Prostate gland (tissue), 2 donors: Measurements from ENCODE around the gene FGFRL1.

Source experiments
- CTCF ChIP-seq, 4 experiments: fragments of 200-600 bp in 2 of 4; fragments of 450-650 bp in 2 of 4; sonication (generic) in 2 of 4; IDR thresholded peaks; 1 replicate in 3 of 4; 2 replicates in 1 of 4; pipeline ENCODE4 v1.5.1; 2016 to 2019; ENCODE audit warnings: antibody characterized with exemption in 4 of 4, mild to moderate bottlenecking in 2 of 4, moderate library complexity in 2 of 4
- POLR2A ChIP-seq: fragments of 450-650 bp; IDR thresholded peaks from one replicate; pipeline ENCODE4 v1.6.1; 2016; ENCODE audit warnings: antibody characterized with exemption, mild to moderate bottlenecking
- POLR2AphosphoS5 ChIP-seq: sonication (generic); formaldehyde crosslinking; IDR thresholded peaks from one replicate; pipeline ENCODE4 v1.6.1; 2017; ENCODE audit warnings: antibody characterized with exemption

GRCh38 chr4:1039493-1040343 is 28.3 kb downstream of the FGFRL1 start:
- no peak for TF ChIP-seq POLR2A
- no peak for TF ChIP-seq POLR2AphosphoS5
- TF ChIP-seq CTCF (IDR thresholded peaks at IDR 0.05) = no peak
